HepG2 (cell line): Measurements from ENCODE around the gene RNF25. TPM values are rescaled to one million over a fixed set of nuclear protein-coding genes. Genes with fewer than 3 reads are reported as not detected.
A peak's percentile ranks its signal among the peaks of the same experiment; 100 is the strongest.

Experiments
- DR1 ChIP-seq: sonication (generic); formaldehyde crosslinking; IDR thresholded peaks from 2 replicates; pipeline ENCODE4 v1.8.0; 2021; ENCODE audit warnings: mild to moderate bottlenecking, missing genetic modification reagents, inconsistent platforms
- EEA1 ChIP-seq: sonication (generic); formaldehyde crosslinking; IDR thresholded peaks from 2 replicates; pipeline ENCODE4 v1.5.1; 2020; ENCODE audit warnings: mild to moderate bottlenecking, missing genetic modification reagents, borderline replicate concordance
- GABPB1 ChIP-seq: IDR thresholded peaks from 2 replicates; pipeline ENCODE4 v1.6.1; 2016; ENCODE audit warnings: mild to moderate bottlenecking, missing genetic modification reagents, moderate library complexity, missing compliant biosample characterization
- HNF4G ChIP-seq, 2 experiments: sonication (generic) in 1 of 2; formaldehyde crosslinking in 1 of 2; IDR thresholded peaks; 2 replicates each; pipeline versions ENCODE4 v1.4.0 to v1.6.1; 2011 to 2020; ENCODE audit warnings: borderline replicate concordance in 2 of 2, low read depth in 2 of 2, mild to moderate bottlenecking in 2 of 2, low read length in 1 of 2, missing genetic modification reagents in 1 of 2, moderate library complexity in 1 of 2
- HOXA7 ChIP-seq: sonication (generic); formaldehyde crosslinking; IDR thresholded peaks from 2 replicates; pipeline ENCODE4 v1.8.1; 2022; ENCODE audit warnings: mild to moderate bottlenecking, missing genetic modification reagents, moderate library complexity
- KDM5B ChIP-seq: sonication (generic); formaldehyde crosslinking; IDR thresholded peaks from 2 replicates; pipeline ENCODE4 v1.4.0; 2020; ENCODE audit warnings: missing genetic modification reagents, mild to moderate bottlenecking, borderline replicate concordance
- MAX ChIP-seq: IDR thresholded peaks from 2 replicates; pipeline ENCODE4 v1.6.1; 2012; ENCODE audit warnings: inconsistent platforms
- MBNL3 ChIP-seq: fragments of 250-450 bp; sonication (Bioruptor Pico); conservative IDR thresholded peaks from 2 replicates; pipeline ENCODE4 v1.8.0; 2022; ENCODE audit warnings: mild to moderate bottlenecking, inconsistent platforms
- PHF21A ChIP-seq: sonication (generic); formaldehyde crosslinking; IDR thresholded peaks from 2 replicates; pipeline ENCODE4 v1.5.0; 2020; ENCODE audit warnings: mild to moderate bottlenecking, missing genetic modification reagents
- SOX5 ChIP-seq: IDR thresholded peaks from 2 replicates; pipeline ENCODE4 v1.6.1; 2016; ENCODE audit warnings: borderline replicate concordance
- TERF1 ChIP-seq: sonication (generic); formaldehyde crosslinking; IDR thresholded peaks from 2 replicates; pipeline ENCODE4 v1.8.0; 2022; ENCODE audit warnings: mild to moderate bottlenecking, missing genetic modification reagents, moderate library complexity
- THAP7 ChIP-seq: sonication (generic); formaldehyde crosslinking; IDR thresholded peaks from 2 replicates; pipeline ENCODE4 v1.8.1; 2023; ENCODE audit warnings: mild to moderate bottlenecking, missing genetic modification reagents
- ZBTB7B ChIP-seq: sonication (generic); formaldehyde crosslinking; IDR thresholded peaks from 2 replicates; pipeline ENCODE4 v1.4.0; 2020; ENCODE audit warnings: missing genetic modification reagents
- ZFP36L2 ChIP-seq: sonication (generic); formaldehyde crosslinking; IDR thresholded peaks from 2 replicates; pipeline ENCODE4 v1.4.0; 2020; ENCODE audit warnings: missing genetic modification reagents
- ZFX ChIP-seq: sonication (generic); formaldehyde crosslinking; IDR thresholded peaks from 2 replicates; pipeline ENCODE4 v1.4.0; 2020; ENCODE audit warnings: mild to moderate bottlenecking, low read depth, missing genetic modification reagents, moderate library complexity
- ZMYM2 ChIP-seq: sonication (generic); formaldehyde crosslinking; IDR thresholded peaks from 2 replicates; pipeline ENCODE4 v1.8.0; 2022; ENCODE audit warnings: mild to moderate bottlenecking, missing genetic modification reagents
- ZNF10 ChIP-seq: sonication (generic); formaldehyde crosslinking; IDR thresholded peaks from 2 replicates; pipeline ENCODE4 v1.4.0; 2020; ENCODE audit warnings: mild to moderate bottlenecking, low read depth, missing genetic modification reagents, borderline replicate concordance
- ZNF180 ChIP-seq: sonication (generic); formaldehyde crosslinking; IDR thresholded peaks from 2 replicates; pipeline ENCODE4 v1.4.0; 2020; ENCODE audit warnings: low read depth, missing genetic modification reagents, borderline replicate concordance
- ZNF431 ChIP-seq: sonication (generic); formaldehyde crosslinking; IDR thresholded peaks from 2 replicates; pipeline ENCODE4 v1.9.0; 2022; ENCODE audit warnings: missing genetic modification reagents, low read depth, mild to moderate bottlenecking, borderline replicate concordance
- ZNF441 ChIP-seq: sonication (generic); formaldehyde crosslinking; IDR thresholded peaks from 2 replicates; pipeline ENCODE4 v1.7.0; 2021; ENCODE audit warnings: missing genetic modification reagents, borderline replicate concordance
- ZNF451 ChIP-seq: sonication (generic); formaldehyde crosslinking; IDR thresholded peaks from 2 replicates; pipeline ENCODE4 v1.5.0; 2020; ENCODE audit warnings: mild to moderate bottlenecking, missing genetic modification reagents
- ZNF569 ChIP-seq: sonication (generic); formaldehyde crosslinking; IDR thresholded peaks from 2 replicates; pipeline ENCODE4 v1.5.0; 2020; ENCODE audit warnings: mild to moderate bottlenecking, missing genetic modification reagents, moderate library complexity, borderline replicate concordance
- polyA plus RNA-seq, 8 experiments: library from polyadenylated mRNA; depleted of rRNA in 3 of 8; stranded (reverse) in 7 of 8; unstranded in 1 of 8; fragments of >200 nt; fragmentation: Illumina TruSeq in 4 of 8; extraction: Trizol in 4 of 8; gene quantifications; 2 replicates each; pipeline versions ENCODE4 v1.2.1 to v1.2.3, GENCODE V29; 2011 to 2016; ENCODE audit warnings: low read depth in 4 of 8, missing spikeins in 1 of 8, mixed read lengths in 1 of 8; ENCODE audit not compliant: insufficient read depth in 1 of 8
- total RNA-seq, 5 experiments: library from RNA; depleted of rRNA; stranded (reverse); fragments of >200 nt; fragmentation: Illumina TruSeq; extraction: Trizol; gene quantifications; 2 replicates each; pipeline ENCODE4 v1.2.3, GENCODE V29; 2016; ENCODE audit warnings: low read depth in 1 of 5
- TF ChIP-seq, protein P1 (sequence below): sonication (generic); formaldehyde crosslinking; IDR thresholded peaks from 2 replicates; pipeline ENCODE4 v1.4.0; 2020; ENCODE audit warnings: low read depth, mild to moderate bottlenecking, missing genetic modification reagents
- TF ChIP-seq, protein P2 (sequence below): sonication (generic); formaldehyde crosslinking; IDR thresholded peaks from 2 replicates; pipeline ENCODE4 v1.4.0; 2020; ENCODE audit warnings: mild to moderate bottlenecking, missing genetic modification reagents

The RNF25 gene
- total and polyA plus RNA-seq, 2 of the 13 experiments (the other 11 are each of a cell fraction or from before 2014, with no cell fraction given), result 37.0 to 87.6 TPM

DNA sequence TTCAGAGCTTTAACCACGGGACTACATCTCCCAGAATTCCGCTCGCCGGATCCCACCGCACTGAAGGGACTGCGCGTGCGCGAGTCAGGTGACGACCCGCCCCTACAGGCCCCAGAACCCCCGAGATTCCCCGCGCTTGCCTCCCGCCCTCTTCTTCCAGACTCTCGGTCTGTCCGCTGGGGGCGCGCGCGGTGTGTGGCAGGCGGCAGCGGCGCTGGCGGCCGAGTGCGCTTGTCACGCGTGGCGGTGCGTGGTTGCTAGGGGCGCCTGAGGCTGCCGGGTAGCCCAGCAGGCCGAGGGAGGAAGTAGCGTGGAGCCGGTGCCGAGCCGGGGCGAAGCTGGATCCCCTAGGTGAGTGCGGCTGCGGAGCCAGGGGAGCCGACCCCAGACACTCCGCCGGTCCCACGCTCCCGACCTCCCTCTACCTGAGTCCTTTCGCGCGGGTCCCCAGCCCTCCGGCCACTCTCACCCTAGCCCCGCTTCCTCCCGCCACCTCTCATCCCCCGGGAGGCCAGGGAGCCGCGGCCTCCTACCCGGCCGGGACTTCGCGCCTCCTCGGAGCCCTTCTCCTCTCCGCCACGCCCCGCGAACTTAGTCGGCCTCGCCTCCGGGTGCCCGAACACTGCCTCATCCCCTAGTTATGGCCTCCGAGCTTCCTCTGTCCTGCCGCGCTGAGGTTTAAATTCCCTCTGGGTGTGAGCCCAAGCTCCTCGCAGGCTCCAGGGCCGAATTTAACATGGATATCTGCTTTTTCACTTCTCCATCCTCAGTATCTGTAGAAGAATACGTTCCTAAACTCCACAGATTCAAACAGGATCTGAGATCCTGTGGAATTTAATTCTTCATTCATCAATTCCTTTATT, 39.1 kb upstream of the RNF25 start, which contains the start of gene TTLL4 (continued):
- TF ChIP-seq ZNF180 (CRISPR knock-in tag) (no peak), ZBTB7B (CRISPR knock-in tag) (peak; percentile 77), GABPB1 (CRISPR knock-in tag) (peak; percentile 93), MBNL3 (CRISPR knock-in tag) (no peak), EEA1 (CRISPR knock-in tag) (peak; percentile 99), KDM5B (CRISPR knock-in tag) (peak; percentile 98), ZNF431 (CRISPR knock-in tag) (peak; percentile 89; the same call in 1 of the 2 replicates), MAX (peak; percentile 90), THAP7 (CRISPR knock-in tag) (peak; percentile 25; the same call in 1 of the 2 replicates), ZFX (CRISPR knock-in tag) (peak; percentile 94), DR1 (CRISPR knock-in tag) (peak; percentile 81; the same call in 1 of the 2 replicates), HNF4G (IDR thresholded peaks at IDR 0.05; ENCODE audit: borderline replicate concordance, low read depth, low read length) (no peak), HNF4G (CRISPR knock-in tag; IDR thresholded peaks at IDR 0.05; ENCODE audit: borderline replicate concordance, low read depth) (peak; percentile 57; the same call in 1 of the 2 replicates), ZFP36L2 (no peak; the same call in 1 of the 2 replicates), ZNF441 (CRISPR knock-in tag) (0 out of 2 replicates have a peak, but pooled peaks have one; percentile 13), HOXA7 (CRISPR knock-in tag) (no peak), PHF21A (peak; percentile 59), ZMYM2 (CRISPR knock-in tag) (peak; percentile 90), ZNF451 (peak; percentile 89; the same call in 1 of the 2 replicates), ZNF10 (CRISPR knock-in tag) (no peak), SOX5 (CRISPR knock-in tag) (no peak; the same call in none of the 2 replicates), ZNF569 (CRISPR knock-in tag) (peak; percentile 92; the same call in 1 of the 2 replicates), TERF1 (peak; percentile 38; the same call in 1 of the 2 replicates)
- TF ChIP-seq, protein P1, sequence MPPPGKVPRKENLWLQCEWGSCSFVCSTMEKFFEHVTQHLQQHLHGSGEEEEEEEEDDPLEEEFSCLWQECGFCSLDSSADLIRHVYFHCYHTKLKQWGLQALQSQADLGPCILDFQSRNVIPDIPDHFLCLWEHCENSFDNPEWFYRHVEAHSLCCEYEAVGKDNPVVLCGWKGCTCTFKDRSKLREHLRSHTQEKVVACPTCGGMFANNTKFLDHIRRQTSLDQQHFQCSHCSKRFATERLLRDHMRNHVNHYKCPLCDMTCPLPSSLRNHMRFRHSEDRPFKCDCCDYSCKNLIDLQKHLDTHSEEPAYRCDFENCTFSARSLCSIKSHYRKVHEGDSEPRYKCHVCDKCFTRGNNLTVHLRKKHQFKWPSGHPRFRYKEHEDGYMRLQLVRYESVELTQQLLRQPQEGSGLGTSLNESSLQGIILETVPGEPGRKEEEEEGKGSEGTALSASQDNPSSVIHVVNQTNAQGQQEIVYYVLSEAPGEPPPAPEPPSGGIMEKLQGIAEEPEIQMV, result peak; percentile 83
- TF ChIP-seq, protein P2, sequence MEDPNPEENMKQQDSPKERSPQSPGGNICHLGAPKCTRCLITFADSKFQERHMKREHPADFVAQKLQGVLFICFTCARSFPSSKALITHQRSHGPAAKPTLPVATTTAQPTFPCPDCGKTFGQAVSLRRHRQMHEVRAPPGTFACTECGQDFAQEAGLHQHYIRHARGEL (CRISPR knock-in tag), result no peak
